Lung (tissue), 12 donors: ENCODE data around the gene TIMM10. TPM values are rescaled to one million over a fixed set of nuclear protein-coding genes. Genes with fewer than 3 reads are reported as not detected.

Source experiments
- ATAC-seq: fragments of 200-7000 bp; cut with Tn5 transposase; one replicate; pipeline ENCODE4 v1.9.1; 2020; ENCODE audit warnings: moderate number of reproducible peaks; ENCODE audit not compliant: insufficient read depth, low FRiP score
- DNase-seq, 3 donors: peaks; one replicate each; pipeline ENCODE4 v3.0.0-alpha.2; 2013 to 2017
- H3K27ac ChIP-seq, 2 donors: one replicate each; pipeline ENCODE4 v1.5.1; 2013; ENCODE audit warnings: mild to moderate bottlenecking in 2 of 2, moderate library complexity in 2 of 2, control low read depth in 1 of 2, inconsistent platforms in 1 of 2, low read depth in 1 of 2, low read length in 1 of 2
- H3K27me3 ChIP-seq, 3 donors: one replicate each; pipeline ENCODE4 v1.5.1; 2013; ENCODE audit warnings: low read length in 2 of 3; ENCODE audit not compliant: control insufficient read depth in 3 of 3, insufficient read depth in 3 of 3
- H3K36me3 ChIP-seq, 4 donors: one replicate each; pipeline ENCODE4 v1.5.1; 2013; ENCODE audit warnings: low read length in 4 of 4, mild to moderate bottlenecking in 1 of 4, moderate library complexity in 1 of 4; ENCODE audit not compliant: control insufficient read depth in 4 of 4, insufficient read depth in 4 of 4
- H3K4me1 ChIP-seq, 5 donors: one replicate each; pipeline ENCODE4 v1.5.1; 2013; ENCODE audit warnings: low read length in 5 of 5, mild to moderate bottlenecking in 2 of 5, moderate library complexity in 1 of 5; ENCODE audit not compliant: control insufficient read depth in 5 of 5, insufficient read depth in 5 of 5
- H3K4me3 ChIP-seq: one replicate; pipeline ENCODE4 v1.5.1; 2013; ENCODE audit warnings: mild to moderate bottlenecking, control low read depth, moderate library complexity
- H3K9ac ChIP-seq, 2 donors: one replicate each; pipeline ENCODE4 v1.5.1; 2013; ENCODE audit warnings: low read length in 2 of 2, control low read depth in 1 of 2; ENCODE audit not compliant: insufficient read depth in 1 of 2
- H3K9me3 ChIP-seq, 4 donors: one replicate each; pipeline ENCODE4 v1.5.1; 2013; ENCODE audit warnings: low read length in 3 of 4, mild to moderate bottlenecking in 1 of 4, moderate library complexity in 1 of 4; ENCODE audit not compliant: control insufficient read depth in 4 of 4, insufficient read depth in 3 of 4
- WGBS, 2 donors: extraction: QIAGEN DNeasy Blood & Tissue Kit; methylation state at CpG; one replicate each; pipeline ENCODE4 v1.1.7; 2013; 5-methylcytosine and 5-hydroxymethylcytosine counted together
- polyA plus RNA-seq, 2 donors: library from polyadenylated mRNA; stranded (reverse); fragments of 200-250 nt; gene quantifications; one replicate each; pipeline ENCODE4 v1.2.1, GENCODE V29; 2013
- total RNA-seq, 2 donors: library from RNA; depleted of rRNA in 1 of 2; stranded (reverse); fragments of >200 nt in 1 of 2; gene quantifications; one replicate each; pipeline ENCODE4 v1.2.1, GENCODE V29; 2014 to 2021
- TF ChIP-seq, protein P1 (sequence below): IDR thresholded peaks from 2 replicates; pipeline ENCODE4 v1.5.1; 2012; ENCODE audit warnings: mild to moderate bottlenecking; ENCODE audit errors: control extremely low read depth, extremely low read depth
- donor health status: control.
- donor health status: control.
- donor health status: Bipolar disorder and iron deficiency.
- donor health status: healthy.
- donor health status: DM: yes; HTN: yes; CAD: no.

TIMM10 gene
- total and polyA plus RNA-seq, 4 donors = 10.4 to 64.7 (median 45.8) TPM

DNA sequence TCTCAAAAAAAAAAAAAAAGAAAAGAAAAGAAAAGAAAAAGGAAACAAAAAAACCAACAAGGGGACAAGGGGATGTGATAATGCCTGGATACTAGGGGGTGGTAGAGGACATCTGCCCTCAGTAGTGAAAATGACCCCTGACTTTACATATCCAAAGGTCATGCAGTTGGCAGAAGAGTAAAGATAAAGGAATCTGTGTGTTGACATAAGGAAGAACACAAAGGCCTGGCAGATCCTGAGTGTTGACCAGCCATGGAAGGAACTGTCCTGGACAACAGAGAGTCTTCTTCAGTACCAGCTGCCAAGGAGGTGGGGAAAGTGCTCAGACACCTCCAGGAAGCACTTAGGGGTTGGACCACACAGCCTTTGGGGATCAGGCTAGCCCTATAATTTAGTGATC is 27.7 kb downstream of the TIMM10 start:
- Histone ChIP-seq H3K4me1 (peaks cover 4 to 22% (median 7%) of the 10 kb centered on the region in 5 donors), H3K9me3 (no peaks in the 10 kb centered on the region), H3K9ac (no peak overlapping the region), H3K27ac (no peak overlapping the region), H3K36me3 (peaks cover 0 to 5% (median under 1%) of the 10 kb centered on the region in 4 donors), H3K4me3 (no peak overlapping the region), H3K27me3 (no peaks in the 10 kb centered on the region)
- ATAC-seq (no peak), DNase-seq (no peak)
- TF ChIP-seq, protein P1, sequence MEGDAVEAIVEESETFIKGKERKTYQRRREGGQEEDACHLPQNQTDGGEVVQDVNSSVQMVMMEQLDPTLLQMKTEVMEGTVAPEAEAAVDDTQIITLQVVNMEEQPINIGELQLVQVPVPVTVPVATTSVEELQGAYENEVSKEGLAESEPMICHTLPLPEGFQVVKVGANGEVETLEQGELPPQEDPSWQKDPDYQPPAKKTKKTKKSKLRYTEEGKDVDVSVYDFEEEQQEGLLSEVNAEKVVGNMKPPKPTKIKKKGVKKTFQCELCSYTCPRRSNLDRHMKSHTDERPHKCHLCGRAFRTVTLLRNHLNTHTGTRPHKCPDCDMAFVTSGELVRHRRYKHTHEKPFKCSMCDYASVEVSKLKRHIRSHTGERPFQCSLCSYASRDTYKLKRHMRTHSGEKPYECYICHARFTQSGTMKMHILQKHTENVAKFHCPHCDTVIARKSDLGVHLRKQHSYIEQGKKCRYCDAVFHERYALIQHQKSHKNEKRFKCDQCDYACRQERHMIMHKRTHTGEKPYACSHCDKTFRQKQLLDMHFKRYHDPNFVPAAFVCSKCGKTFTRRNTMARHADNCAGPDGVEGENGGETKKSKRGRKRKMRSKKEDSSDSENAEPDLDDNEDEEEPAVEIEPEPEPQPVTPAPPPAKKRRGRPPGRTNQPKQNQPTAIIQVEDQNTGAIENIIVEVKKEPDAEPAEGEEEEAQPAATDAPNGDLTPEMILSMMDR = no peak

DNA sequence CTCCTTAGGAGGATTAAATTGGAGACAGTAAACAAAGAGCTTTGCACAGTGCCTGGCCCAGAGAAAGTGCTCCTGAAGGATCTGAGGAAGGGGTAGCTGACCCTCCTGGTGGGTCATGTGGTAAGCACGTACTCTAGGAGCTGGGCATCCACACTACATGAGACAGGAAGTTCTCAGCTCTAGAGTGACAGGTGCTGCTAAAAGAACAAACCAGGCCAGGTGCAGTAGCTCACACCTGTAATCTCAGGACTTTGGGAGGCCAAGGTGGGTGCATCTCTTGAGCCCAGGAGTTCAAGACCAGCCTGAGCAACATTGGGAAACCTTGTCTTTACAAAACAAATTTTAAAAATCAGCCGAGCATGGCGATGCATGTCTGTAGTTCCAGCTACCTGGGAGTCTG is 28.2 kb downstream of the TIMM10 start:
- 91 to 97% methylated on average over 3 of the region's 3 CpGs for WGBS, 2 donors
- DNase-seq = no peak
- Histone ChIP-seq H3K27me3 (no peaks in the 10 kb centered on the region), H3K9ac (no peak overlapping the region), H3K9me3 (no peaks in the 10 kb centered on the region), H3K27ac (no peak overlapping the region), H3K4me3 (no peak overlapping the region), H3K36me3 (peaks cover 0 to 5% (median under 1%) of the 10 kb centered on the region in 4 donors), H3K4me1 (peaks cover 4 to 22% (median 7%) of the 10 kb centered on the region in 5 donors)
- ATAC-seq = no peak
- TF ChIP-seq, protein P1 = no peak

DNA sequence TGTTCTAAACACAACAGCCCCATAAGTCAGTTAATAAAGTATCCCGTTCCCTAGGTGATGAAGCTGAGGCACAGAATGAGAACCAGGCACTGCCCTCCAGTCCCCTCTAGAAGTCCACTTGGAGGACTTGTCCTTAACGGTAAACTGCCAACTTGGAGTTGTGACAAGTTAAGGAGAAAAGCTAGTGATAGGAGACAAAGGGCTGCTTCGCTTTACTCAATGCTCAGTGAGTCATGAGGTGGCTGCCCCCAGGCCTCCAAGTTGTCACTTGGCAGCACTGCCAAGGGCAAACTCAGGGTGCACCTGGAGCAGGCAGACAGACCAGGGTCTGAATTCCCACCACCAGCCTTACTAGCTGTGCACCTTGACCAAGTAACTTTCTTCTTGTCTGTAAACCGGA is 28.6 kb downstream of the TIMM10 start:
- ATAC-seq (no peak), DNase-seq (no peak)
- Histone ChIP-seq H3K36me3 (peaks cover 0 to 5% (median 2%) of the 10 kb centered on the region in 4 donors), H3K4me3 (no peak overlapping the region), H3K27ac (peak overlapping the region in 1 of 2 donors; percentile 71), H3K4me1 (peaks cover 4 to 22% (median 7%) of the 10 kb centered on the region in 5 donors), H3K27me3 (no peaks in the 10 kb centered on the region), H3K9me3 (no peaks in the 10 kb centered on the region), H3K9ac (no peak overlapping the region)
- WGBS, 2 donors = 64 to 80% methylated on average over 4 of the region's 4 CpGs
- TF ChIP-seq, protein P1 = no peak

DNA sequence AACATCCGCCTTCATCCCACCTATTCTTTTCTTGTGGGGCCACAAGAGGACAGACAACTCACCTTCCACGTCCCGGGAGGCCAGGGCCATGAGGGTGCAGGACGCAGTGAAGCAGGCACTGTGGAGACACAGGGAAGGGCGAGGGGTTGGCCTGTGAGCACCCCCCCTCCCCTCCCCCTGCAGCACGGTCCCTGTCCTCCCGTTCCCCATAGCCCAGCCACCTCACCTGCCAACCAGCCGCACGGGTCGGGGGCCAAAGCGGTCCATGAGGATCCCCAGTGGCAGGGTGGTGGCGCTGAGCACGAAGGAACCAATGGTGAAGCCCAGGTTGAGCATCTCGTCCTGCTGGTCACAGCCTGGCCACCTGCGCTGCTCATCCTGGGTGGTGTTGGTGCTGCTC is 29.6 kb downstream of the TIMM10 start:
- Histone ChIP-seq H3K4me1 (peaks cover 4 to 22% (median 7%) of the 10 kb centered on the region in 5 donors), H3K4me3 (no peak overlapping the region), H3K9ac (no peak overlapping the region), H3K36me3 (peaks cover 0 to 5% (median 2%) of the 10 kb centered on the region in 4 donors), H3K27ac (peak overlapping the region; percentile 71 to 75), H3K27me3 (no peaks in the 10 kb centered on the region), H3K9me3 (no peaks in the 10 kb centered on the region)
- TF ChIP-seq, protein P1 = no peak
- 97% methylated on average over 15 of the region's 15 CpGs for WGBS, 2 donors
- DNase-seq (no peak), ATAC-seq (no peak)
